K562 (cell line): Measurements from ENCODE around the gene BTG2. TPM values are rescaled to one million over a fixed set of nuclear protein-coding genes. Genes with fewer than 3 reads are reported as not detected.
A peak's percentile ranks its signal among the peaks of the same experiment; 100 is the strongest.

ENCODE experiments used
- ATF1 ChIP-seq, 2 experiments: fragments of 450-650 bp in 1 of 2; IDR thresholded peaks; 2 replicates each; pipeline ENCODE4 v1.6.1; 2016; ENCODE audit warnings: missing compliant biosample characterization in 1 of 2, missing genetic modification characterization in 1 of 2
- CBX5 ChIP-seq: IDR thresholded peaks from 2 replicates; pipeline ENCODE4 v1.6.1; 2014; ENCODE audit warnings: low read depth, borderline replicate concordance
- DDX20 ChIP-seq: fragments of 450-650 bp; IDR thresholded peaks from 2 replicates; pipeline ENCODE4 v1.6.1; 2016; ENCODE audit warnings: missing genetic modification characterization, low read depth, mild to moderate bottlenecking, missing compliant biosample characterization, moderate library complexity
- HMG20A ChIP-seq: fragments of 450-650 bp; formaldehyde crosslinking; conservative IDR thresholded peaks from 2 replicates; pipeline ENCODE4 v1.4.0; 2020; ENCODE audit warnings: mild to moderate bottlenecking, mixed read lengths
- RAD51 ChIP-seq: fragments of 450-650 bp; IDR thresholded peaks from 2 replicates; pipeline ENCODE4 v1.7.1; 2016; ENCODE audit warnings: low read depth, mild to moderate bottlenecking, borderline replicate concordance
- SIX5 ChIP-seq, 2 experiments: IDR thresholded peaks; 2 replicates each; pipeline ENCODE4 v1.6.1; 2011; ENCODE audit warnings: low read length in 2 of 2, borderline replicate concordance in 1 of 2, low read depth in 1 of 2, mild to moderate bottlenecking in 1 of 2, moderate library complexity in 1 of 2; ENCODE audit not compliant: insufficient read depth in 1 of 2
- SP1 ChIP-seq: sonication (generic); formaldehyde crosslinking; IDR thresholded peaks from 2 replicates; pipeline ENCODE4 v1.8.1; 2022; ENCODE audit warnings: mild to moderate bottlenecking, missing genetic modification reagents
- TCF15 ChIP-seq: fragments of 250-450 bp; sonication (Bioruptor Pico); IDR thresholded peaks from 2 replicates; pipeline ENCODE4 v1.8.0; 2022; ENCODE audit warnings: moderate library complexity, mild to moderate bottlenecking, inconsistent platforms
- TFE3 ChIP-seq: fragments of 450-650 bp; formaldehyde crosslinking; IDR thresholded peaks from 2 replicates; pipeline ENCODE4 v1.4.0; 2020; ENCODE audit warnings: mild to moderate bottlenecking, mixed read lengths
- TOE1 ChIP-seq, 2 experiments: fragments of 450-650 bp in 1 of 2; sonication (generic) in 1 of 2; formaldehyde crosslinking in 1 of 2; IDR thresholded peaks; 2 replicates each; pipeline versions ENCODE4 v1.7.1 to v1.8.0; 2016 to 2022; ENCODE audit warnings: borderline replicate concordance in 2 of 2, mild to moderate bottlenecking in 2 of 2, antibody characterized with exemption in 1 of 2, inconsistent platforms in 1 of 2, low read depth in 1 of 2, missing genetic modification reagents in 1 of 2, moderate library complexity in 1 of 2
- YY1 ChIP-seq, 3 experiments: IDR thresholded peaks; 2 replicates each; pipeline ENCODE4 v1.6.1; 2011; ENCODE audit warnings: low read length in 2 of 3, mild to moderate bottlenecking in 2 of 3, moderate library complexity in 2 of 3, borderline replicate concordance in 1 of 3, control low read depth in 1 of 3, low read depth in 1 of 3; ENCODE audit not compliant: insufficient read depth in 3 of 3, insufficient replicate concordance in 2 of 3, control insufficient read depth in 1 of 3, insufficient read length in 1 of 3; ENCODE audit errors: extremely low read depth in 1 of 3
- ZBTB33 ChIP-seq: sonication (generic); formaldehyde crosslinking; IDR thresholded peaks from 2 replicates; pipeline ENCODE4 v1.8.1; 2023; ENCODE audit warnings: mild to moderate bottlenecking, missing genetic modification reagents
- ZEB2 ChIP-seq: fragments of 450-650 bp; IDR thresholded peaks from 2 replicates; pipeline ENCODE4 v1.6.1; 2016
- ZNF143 ChIP-seq: sonication (generic); formaldehyde crosslinking; IDR thresholded peaks from 2 replicates; pipeline ENCODE4 v1.9.0; 2022; ENCODE audit warnings: mild to moderate bottlenecking, missing genetic modification reagents
- ZNF263 ChIP-seq: sonication (generic); formaldehyde crosslinking; IDR thresholded peaks from 2 replicates; pipeline ENCODE4 v1.8.0; 2022; ENCODE audit warnings: mild to moderate bottlenecking, missing genetic modification reagents, borderline replicate concordance
- ZNF507 ChIP-seq: conservative IDR thresholded peaks from 2 replicates; pipeline ENCODE4 v1.6.1; 2017; ENCODE audit warnings: missing genetic modification characterization, missing compliant biosample characterization
- ZNF707 ChIP-seq: fragments of 250-450 bp; sonication (Bioruptor Pico); conservative IDR thresholded peaks from 2 replicates; pipeline ENCODE4 v1.8.0; 2022; ENCODE audit warnings: inconsistent platforms, mild to moderate bottlenecking, moderate library complexity
- polyA plus RNA-seq, 8 experiments: library from polyadenylated mRNA; depleted of rRNA in 4 of 8; stranded (reverse) in 5 of 8; unstranded in 3 of 8; fragments of >200 nt; fragmentation: Nextera tagmentation in 2 of 8; fragmentation: Illumina TruSeq in 1 of 8; extraction: Ambion mirVana in 2 of 8; extraction: Trizol in 1 of 8; gene quantifications; 2 replicates each; pipeline versions ENCODE4 v1.2.1 to v1.2.3, GENCODE V29; 2011 to 2014; ENCODE audit warnings: inconsistent platforms in 1 of 8, missing spikeins in 1 of 8
- total RNA-seq, 7 experiments: library from RNA; depleted of rRNA in 6 of 7; stranded (reverse); fragments of >200 nt in 6 of 7; fragmentation: Illumina TruSeq in 2 of 7; extraction: Trizol in 2 of 7; gene quantifications; 2 replicates each; pipeline versions ENCODE4 v1.2.1 to v1.2.3, GENCODE V29; 2011 to 2021; ENCODE audit warnings: low replicate concordance in 1 of 7
- TF ChIP-seq, protein P1 (sequence below): sonication (generic); formaldehyde crosslinking; IDR thresholded peaks from 2 replicates; pipeline ENCODE4 v1.5.0; 2020; ENCODE audit warnings: missing genetic modification reagents

The BTG2 gene
- total and polyA plus RNA-seq, 9 of the 15 experiments (the other 6 are each of a cell fraction or from before 2014, with no cell fraction given) = 2.3 to 41.9 (median 8.7) TPM

- TF ChIP-seq, protein P1, sequence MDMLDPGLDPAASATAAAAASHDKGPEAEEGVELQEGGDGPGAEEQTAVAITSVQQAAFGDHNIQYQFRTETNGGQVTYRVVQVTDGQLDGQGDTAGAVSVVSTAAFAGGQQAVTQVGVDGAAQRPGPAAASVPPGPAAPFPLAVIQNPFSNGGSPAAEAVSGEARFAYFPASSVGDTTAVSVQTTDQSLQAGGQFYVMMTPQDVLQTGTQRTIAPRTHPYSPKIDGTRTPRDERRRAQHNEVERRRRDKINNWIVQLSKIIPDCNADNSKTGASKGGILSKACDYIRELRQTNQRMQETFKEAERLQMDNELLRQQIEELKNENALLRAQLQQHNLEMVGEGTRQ (CRISPR knock-in tag) = peak; percentile 96
- TF ChIP-seq TOE1 (IDR thresholded peaks at IDR 0.05; ENCODE audit: borderline replicate concordance) (peak; percentile 98), TOE1 (CRISPR knock-in tag; IDR thresholded peaks at IDR 0.05; ENCODE audit: borderline replicate concordance, low read depth) (no peak), ZEB2 (no peak), DDX20 (tag) (no peak), ZNF263 (CRISPR knock-in tag) (0 out of 2 replicates have a peak, but pooled peaks have one; percentile 24), SP1 (CRISPR knock-in tag) (0 out of 2 replicates have a peak, but pooled peaks have one; percentile 27), TFE3 (CRISPR knock-in tag) (peak; percentile 99), ZNF707 (no peak), ATF1 (CRISPR knock-in tag; IDR thresholded peaks at IDR 0.05) (no peak), ATF1 (tag; IDR thresholded peaks at IDR 0.05) (peak; percentile 46; the same call in 1 of the 2 replicates), ZNF143 (peak; percentile 73), RAD51 (peak; percentile 95), SIX5 (IDR thresholded peaks at IDR 0.05; ENCODE audit: borderline replicate concordance in 1 of 2, insufficient read depth in 1 of 2, low read depth in 1 of 2, low read length in 2 of 2) (peak; percentile 64 to 68), HMG20A (0 out of 2 replicates have a peak, but pooled peaks have one; percentile 20), ZBTB33 (CRISPR knock-in tag) (no peak), CBX5 (no peak), YY1 (IDR thresholded peaks at IDR 0.05; ENCODE audit: borderline replicate concordance in 1 of 3, control insufficient read depth in 1 of 3, extremely low read depth in 1 of 3, insufficient read depth in 3 of 3, insufficient read length in 1 of 3, insufficient replicate concordance in 2 of 3, low read depth in 1 of 3, low read length in 2 of 3) (peak; percentile 55 to 96 (median 92)), ZNF507 (tag) (no peak), TCF15 (CRISPR knock-in tag) (no peak)
These were observed 34.1 kb upstream of the BTG2 start (continued) for GRCh38 chr1:203271018-203271743.
